IMR-90 (cell line): ENCODE data around the gene CLCA2. TPM values are rescaled to one million over a fixed set of nuclear protein-coding genes. Genes with fewer than 3 reads are reported as not detected.

Experiments used
- ATAC-seq: fragments of 200-7000 bp; cut with Tn5 transposase; 2 replicates; pipeline ENCODE4 v1.9.1; 2020; ENCODE audit warnings: low read depth, mild to moderate bottlenecking, moderate library complexity
- BruUV-seq: library from RNA; stranded (reverse); fragments of 400-500 nt; replicated peaks from 2 replicates; lab custom pipeline; 2021; lab: Mats Ljungman, UMichigan
- CTCF ChIA-PET: fragments of 300-600 bp; formaldehyde crosslinking; extraction: SDS; loops from one replicate; lab custom pipeline; 2021; ENCODE audit warnings: antibody characterized with exemption; lab: Yijun Ruan, JAX
- POLR2A ChIA-PET: fragments of 300-600 bp; sonication (Branson Sonifier 250); formaldehyde crosslinking; loops from one replicate; lab custom pipeline; 2022; ENCODE audit warnings: antibody characterized with exemption; ENCODE audit not compliant: unreplicated experiment; lab: Charles Lee
- DNase-seq: peaks from one replicate; pipeline ENCODE4 v3.0.0; 2013
- H2AFZ ChIP-seq: replicated peaks from 2 replicates; pipeline ENCODE3; 2013; ENCODE audit warnings: low read length, mild to moderate bottlenecking; ENCODE audit not compliant: poor library complexity
- H2AK5ac ChIP-seq: 2 replicates; pipeline ENCODE4 v1.6.1; 2013; ENCODE audit warnings: low read depth, low read length, inconsistent platforms
- H2AK9ac ChIP-seq: replicated peaks from 2 replicates; pipeline ENCODE3; 2013; ENCODE audit warnings: mild to moderate bottlenecking, low read depth, low read length, moderate library complexity; ENCODE audit not compliant: poor library complexity
- H2BK120ac ChIP-seq: 2 replicates; pipeline ENCODE4 v1.6.1; 2013; ENCODE audit warnings: low read depth, low read length, inconsistent platforms
- H2BK15ac ChIP-seq: 3 replicates; pipeline ENCODE4 v1.6.1; 2013; ENCODE audit warnings: low read depth, low read length, inconsistent platforms
- H2BK20ac ChIP-seq: 2 replicates; pipeline ENCODE4 v1.6.1; 2013; ENCODE audit warnings: low read depth, mild to moderate bottlenecking, inconsistent platforms, low read length, moderate library complexity
- H2BK5ac ChIP-seq: 2 replicates; pipeline ENCODE4 v1.6.1; 2013; ENCODE audit warnings: mild to moderate bottlenecking, low read depth, low read length, inconsistent platforms; ENCODE audit not compliant: poor library complexity, severe bottlenecking
- H3K14ac ChIP-seq: replicated peaks from 2 replicates; pipeline ENCODE4 v1.6.1; 2013; ENCODE audit warnings: low read depth, low read length, inconsistent platforms
- H3K18ac ChIP-seq: 2 replicates; pipeline ENCODE4 v1.6.1; 2013; ENCODE audit warnings: low read depth, low read length, control low read depth
- H3K23ac ChIP-seq: 2 replicates; pipeline ENCODE4 v1.6.1; 2013; ENCODE audit warnings: low read depth, low read length, inconsistent platforms
- H3K27ac ChIP-seq: 2 replicates; pipeline ENCODE4 v1.5.1; 2013; ENCODE audit warnings: mild to moderate bottlenecking, control low read depth, low read length; ENCODE audit not compliant: insufficient read depth
- H3K27me3 ChIP-seq: 2 replicates; pipeline ENCODE4 v1.6.1; 2013; ENCODE audit warnings: low read length; ENCODE audit not compliant: control insufficient read depth, insufficient read depth
- H3K36me3 ChIP-seq: 2 replicates; pipeline ENCODE4 v1.6.1; 2013; ENCODE audit warnings: low read length, mixed read lengths; ENCODE audit not compliant: control insufficient read depth, insufficient read depth
- H3K4ac ChIP-seq: 2 replicates; pipeline ENCODE4 v1.6.1; 2013; ENCODE audit warnings: low read depth, low read length, inconsistent platforms
- H3K4me1 ChIP-seq: 2 replicates; pipeline ENCODE4 v1.6.1; 2013; ENCODE audit warnings: low read length, mixed read lengths; ENCODE audit not compliant: control insufficient read depth, insufficient read depth
- H3K4me2 ChIP-seq: 2 replicates; pipeline ENCODE4 v1.6.1; 2013; ENCODE audit warnings: low read depth, mild to moderate bottlenecking, control low read depth, low read length, moderate library complexity
- H3K4me3 ChIP-seq: 2 replicates; pipeline ENCODE4 v1.5.1; 2013; ENCODE audit warnings: low read depth, mild to moderate bottlenecking, control low read depth, low read length, moderate library complexity; ENCODE audit not compliant: insufficient read depth
- H3K56ac ChIP-seq: 2 replicates; pipeline ENCODE4 v1.6.1; 2013; ENCODE audit warnings: low read length, inconsistent platforms; ENCODE audit not compliant: insufficient read depth; ENCODE audit errors: extremely low read depth
- H3K79me1 ChIP-seq, 2 experiments: 2 replicates each; pipeline ENCODE4 v1.6.1; 2013; ENCODE audit warnings: low read length in 2 of 2, inconsistent platforms in 1 of 2, low read depth in 1 of 2
- H3K9ac ChIP-seq: 2 replicates; pipeline ENCODE4 v1.6.1; 2013; ENCODE audit warnings: low read depth, low read length, control low read depth
- H3K9me1 ChIP-seq: 2 replicates; pipeline ENCODE4 v1.6.1; 2013; ENCODE audit warnings: low read length, inconsistent platforms; ENCODE audit not compliant: insufficient read depth
- H3K9me3 ChIP-seq: 2 replicates; pipeline ENCODE4 v1.6.1; 2013; ENCODE audit warnings: low read length; ENCODE audit not compliant: control insufficient read depth, insufficient read depth
- H4K20me1 ChIP-seq: 2 replicates; pipeline ENCODE4 v1.6.1; 2013; ENCODE audit warnings: low read length, inconsistent platforms; ENCODE audit not compliant: insufficient read depth
- H4K5ac ChIP-seq: 2 replicates; pipeline ENCODE4 v1.6.1; 2013; ENCODE audit warnings: mild to moderate bottlenecking, low read depth, low read length, control low read depth
- H4K8ac ChIP-seq, 2 experiments: 2 replicates each; pipeline ENCODE4 v1.6.1; 2013; ENCODE audit warnings: low read depth in 2 of 2, low read length in 2 of 2, control low read depth in 1 of 2, inconsistent platforms in 1 of 2
- H4K91ac ChIP-seq: 2 replicates; pipeline ENCODE4 v1.6.1; 2013; ENCODE audit warnings: low read depth, low read length, inconsistent platforms; ENCODE audit not compliant: insufficient read depth
- BHLHE40 ChIP-seq: fragments of 150-350 bp; IDR thresholded peaks from 2 replicates; pipeline ENCODE4 v1.6.1; 2016; ENCODE audit warnings: mild to moderate bottlenecking, low read depth, low read length
- CEBPB ChIP-seq: IDR thresholded peaks from 2 replicates; pipeline ENCODE4 v1.6.1; 2012; ENCODE audit warnings: low read depth, low read length, improper control_type of control experiment
- CHD1 ChIP-seq: IDR thresholded peaks from 2 replicates; pipeline ENCODE4 v1.6.1; 2012; ENCODE audit warnings: low read depth, low read length, improper control_type of control experiment
- CTCF ChIP-seq: conservative IDR thresholded peaks from 2 replicates; pipeline ENCODE4 v1.5.1; 2012; ENCODE audit warnings: mild to moderate bottlenecking, low read depth, low read length, improper control_type of control experiment
- FOS ChIP-seq: fragments of 150-350 bp; IDR thresholded peaks from 2 replicates; pipeline ENCODE4 v1.6.1; 2016; ENCODE audit warnings: low read depth, low read length
- MAFK ChIP-seq: IDR thresholded peaks from 2 replicates; pipeline ENCODE4 v1.6.1; 2012; ENCODE audit warnings: low read depth, low read length, improper control_type of control experiment
- MAZ ChIP-seq: IDR thresholded peaks from 2 replicates; pipeline ENCODE4 v1.6.1; 2012; ENCODE audit warnings: low read depth, mild to moderate bottlenecking, low read length, improper control_type of control experiment, moderate library complexity, borderline replicate concordance
- NFE2L2 ChIP-seq: fragments of 150-350 bp; IDR thresholded peaks from 2 replicates; pipeline ENCODE4 v1.6.1; 2016; ENCODE audit warnings: low read depth, mild to moderate bottlenecking, low read length
- POLR2A ChIP-seq: IDR thresholded peaks from 2 replicates; pipeline ENCODE4 v1.6.1; 2012; ENCODE audit warnings: mild to moderate bottlenecking, low read depth, low read length
- RAD21 ChIP-seq: IDR thresholded peaks from 2 replicates; pipeline ENCODE4 v1.6.1; 2012; ENCODE audit warnings: low read length, improper control_type of control experiment
- RCOR1 ChIP-seq: IDR thresholded peaks from 2 replicates; pipeline ENCODE4 v1.6.1; 2012; ENCODE audit warnings: mild to moderate bottlenecking, low read length, improper control_type of control experiment; ENCODE audit not compliant: insufficient replicate concordance
- RFX5 ChIP-seq: IDR thresholded peaks from 2 replicates; pipeline ENCODE4 v1.8.0; 2012; ENCODE audit warnings: low read depth, mild to moderate bottlenecking, low read length, moderate library complexity
- SMC3 ChIP-seq: fragments of 150-350 bp; IDR thresholded peaks from 2 replicates; pipeline ENCODE4 v1.6.1; 2016; ENCODE audit warnings: low read depth, mild to moderate bottlenecking, antibody characterized with exemption, low read length, moderate library complexity
- USF2 ChIP-seq: fragments of 150-350 bp; IDR thresholded peaks from 2 replicates; pipeline ENCODE4 v1.6.1; 2017; ENCODE audit warnings: mild to moderate bottlenecking, antibody characterized with exemption, low read length, low read depth
- dilution Hi-C: fragments of 300-500 bp; cut with HindIII; formaldehyde crosslinking; loops from one replicate; pipeline ENCODE4 v1.14.3; 2018; ENCODE audit warnings: low sequenced_read_pairs; ENCODE audit not compliant: unreplicated experiment
- in situ Hi-C: fragments of 300-500 bp; cut with MboI; formaldehyde crosslinking; loops from 3 replicates; pipeline ENCODE4 v1.14.3; 2019; ENCODE audit warnings: low sequenced_read_pairs, inconsistent platforms, mixed read lengths
- intact Hi-C: fragments of 100-400 bp; cut with micrococcal nuclease; formaldehyde crosslinking; loops from 2 replicates; pipeline ENCODE4 v1.10.0; 2022
- polyA plus RNA-seq, 3 experiments: library from polyadenylated mRNA; depleted of rRNA; stranded (reverse); fragments of >200 nt; gene quantifications; 2 replicates each; pipeline ENCODE4 v1.2.3, GENCODE V29; 2012; ENCODE audit warnings: low replicate concordance in 1 of 3
- total RNA-seq: library from RNA; depleted of rRNA; stranded (reverse); fragments of >200 nt; gene quantifications from 2 replicates; pipeline ENCODE4 v1.2.3, GENCODE V29; 2012
- TF ChIP-seq, protein P1 (sequence below): fragments of 150-350 bp; IDR thresholded peaks from 2 replicates; pipeline ENCODE4 v1.6.1; 2016; ENCODE audit warnings: low read depth, mild to moderate bottlenecking, low read length, moderate library complexity, borderline replicate concordance

CLCA2 gene
- total and polyA plus RNA-seq, 2 of the 4 experiments (the other 2 are of a cell fraction): 0.09 to 0.18 TPM

DNA sequence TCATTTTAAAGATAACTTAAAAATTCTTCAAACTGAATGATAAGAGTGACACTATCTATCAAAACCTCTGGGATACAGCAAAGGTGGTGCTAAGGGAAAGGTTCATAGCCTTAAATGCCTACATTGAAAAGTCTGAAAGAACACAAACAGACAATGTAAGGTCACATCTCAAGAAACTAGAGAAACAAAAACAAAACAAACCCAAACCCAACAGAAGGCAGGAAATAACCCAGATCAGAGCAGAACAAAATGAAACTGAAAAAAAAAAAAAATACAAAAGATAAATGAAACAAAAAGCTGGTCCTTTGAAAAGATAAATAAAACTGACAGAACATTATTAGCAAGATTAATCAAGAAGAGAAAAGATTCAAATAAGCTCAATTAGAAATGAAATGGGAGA is 34.7 kb upstream of the CLCA2 start:
- H2AK9ac ChIP-seq: no peak overlapping the region
- H3K9me1 ChIP-seq: peaks cover 2% of the 10 kb centered on the region; the same call in 1 of the 2 replicates
- H4K5ac ChIP-seq: no peak overlapping the region
- ATAC-seq: no peak
- BruUV-seq: no TSS peak
- intact Hi-C loops (no loop called here), in situ Hi-C loops (loop anchor here (25.0 kb wide), 2 partner anchors 573 to 698 kb away; no protein-coding TSS in a partner anchor), dilution Hi-C loops (no loop called here)
- H4K8ac ChIP-seq: no peak overlapping the region
- no peak overlapping the region for H2AK5ac ChIP-seq
- POLR2A ChIA-PET: no interaction called here
- no peak for DNase-seq
- no peaks in the 10 kb centered on the region for H3K4me1 ChIP-seq
- peaks cover 2% of the 10 kb centered on the region; the same call in 1 of the 2 replicates for H3K36me3 ChIP-seq
- no peak overlapping the region for H3K4ac ChIP-seq
- TF ChIP-seq SMC3 (no peak), RAD21 (no peak), CTCF (no peak), MAFK (no peak), BHLHE40 (no peak), RFX5 (no peak), NFE2L2 (no peak), CHD1 (no peak), MAZ (no peak), CEBPB (no peak), USF2 (no peak), FOS (no peak), POLR2A (no peak), RCOR1 (no peak)
- TF ChIP-seq, protein P1, sequence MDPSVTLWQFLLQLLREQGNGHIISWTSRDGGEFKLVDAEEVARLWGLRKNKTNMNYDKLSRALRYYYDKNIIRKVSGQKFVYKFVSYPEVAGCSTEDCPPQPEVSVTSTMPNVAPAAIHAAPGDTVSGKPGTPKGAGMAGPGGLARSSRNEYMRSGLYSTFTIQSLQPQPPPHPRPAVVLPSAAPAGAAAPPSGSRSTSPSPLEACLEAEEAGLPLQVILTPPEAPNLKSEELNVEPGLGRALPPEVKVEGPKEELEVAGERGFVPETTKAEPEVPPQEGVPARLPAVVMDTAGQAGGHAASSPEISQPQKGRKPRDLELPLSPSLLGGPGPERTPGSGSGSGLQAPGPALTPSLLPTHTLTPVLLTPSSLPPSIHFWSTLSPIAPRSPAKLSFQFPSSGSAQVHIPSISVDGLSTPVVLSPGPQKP: no peak
- no peak overlapping the region for H4K91ac ChIP-seq
- no peak overlapping the region for H2BK15ac ChIP-seq
- peak overlapping the region; percentile 29; the same call in 1 of the 2 replicates for H3K23ac ChIP-seq
- no peak overlapping the region for H3K9ac ChIP-seq
- H3K27me3 ChIP-seq: no peaks in the 10 kb centered on the region
- H3K27ac ChIP-seq: no peak overlapping the region
- H3K4me2 ChIP-seq: no peak overlapping the region; the same call in 1 of the 2 replicates
- no peak overlapping the region for H3K14ac ChIP-seq
- H3K79me1 ChIP-seq: peaks cover 5 to 9% of the 10 kb centered on the region in 2 experiments; a peak in 3 of 4 replicates
- no peak overlapping the region for H2BK20ac ChIP-seq
- H3K4me3 ChIP-seq: no peak overlapping the region
- H3K56ac ChIP-seq: no peak overlapping the region
- H3K18ac ChIP-seq: no peak overlapping the region
- CTCF ChIA-PET: interaction anchor here (0.7 kb wide), 2 partner anchors 294 to 655 kb away, joined by 3 to 5 read pairs; no protein-coding TSS in a partner anchor
- no peaks in the 10 kb centered on the region; the same call in 1 of the 2 replicates for H4K20me1 ChIP-seq
- no peak overlapping the region for H2AFZ ChIP-seq
- no peaks in the 10 kb centered on the region for H3K9me3 ChIP-seq
- H2BK5ac ChIP-seq: no peak overlapping the region
- no peak overlapping the region for H2BK120ac ChIP-seq
